Measurements from ENCODE around the gene LOX. TPM values are rescaled to one million over a fixed set of nuclear protein-coding genes. Genes with fewer than 3 reads are reported as not detected.

The LOX gene
- total and polyA plus RNA-seq, 9 of the 15 experiments (the other 6 are each of a cell fraction or from before 2014, with no cell fraction given) = 0.06 to 0.09 TPM; not detected in 7

GRCh38 chr5:122022966-122023365 is 55.1 kb downstream of the LOX start (continued):
- TF ChIP-seq ZNF395 (CRISPR knock-in tag; IDR thresholded peaks at IDR 0.05) (no peak), TCF3 (CRISPR knock-in tag; IDR thresholded peaks at IDR 0.05) (no peak), ZNF318 (IDR thresholded peaks at IDR 0.05; ENCODE audit: borderline replicate concordance in 1 of 2, low read depth in 1 of 2) (no peak), IFI16 (CRISPR knock-in tag; IDR thresholded peaks at IDR 0.05) (no peak), ARHGAP35 (IDR thresholded peaks at IDR 0.05; ENCODE audit: partially characterized antibody) (no peak), MYBL2 (IDR thresholded peaks at IDR 0.05; ENCODE audit: low read depth) (no peak), MYBL2 (CRISPR knock-in tag; IDR thresholded peaks at IDR 0.05; ENCODE audit: borderline replicate concordance) (no peak), ZBED1 (IDR thresholded peaks at IDR 0.05) (no peak), ZNF121 (CRISPR knock-in tag; conservative IDR thresholded peaks at IDR 0.05) (no peak), ERF (CRISPR knock-in tag; IDR thresholded peaks at IDR 0.05) (no peak), ZNF696 (CRISPR knock-in tag; conservative IDR thresholded peaks at IDR 0.05) (no peak)

All from K562 (cell line).